HL-60 (cell line): ENCODE data around the gene NAPB.

Experiments used
- DNase-seq, 2 experiments: peaks; one replicate each; pipeline ENCODE4 v3.0.0-alpha.2; 2010 to 2020; ENCODE audit warnings: low read depth in 1 of 2, low spot score in 1 of 2
- H3K27ac ChIP-seq: fragments of 250-450 bp; sonication (Bioruptor Pico); replicated peaks from 2 replicates; pipeline ENCODE4 v1.5.1; 2020; ENCODE audit warnings: mild to moderate bottlenecking, moderate library complexity
- H3K27me3 ChIP-seq: fragments of 250-450 bp; sonication (Bioruptor Pico); 2 replicates; pipeline ENCODE4 v1.5.1; 2021; ENCODE audit warnings: mild to moderate bottlenecking, moderate library complexity; ENCODE audit not compliant: insufficient read depth, poor library complexity, severe bottlenecking
- H3K4me3 ChIP-seq: replicated peaks from 2 replicates; pipeline ENCODE4 v1.5.1; 2011; ENCODE audit warnings: mild to moderate bottlenecking, control low read depth, low read length; ENCODE audit not compliant: insufficient read depth
- GABPA ChIP-seq: IDR thresholded peaks from 2 replicates; pipeline ENCODE4 v1.6.1; 2012; ENCODE audit warnings: low read depth
- POLR2AphosphoS5 ChIP-seq: IDR thresholded peaks from 2 replicates; pipeline ENCODE4 v1.6.1; 2012; ENCODE audit warnings: low read depth
- SPI1 ChIP-seq: IDR thresholded peaks from 2 replicates; pipeline ENCODE4 v1.6.1; 2012; ENCODE audit warnings: low read depth, mild to moderate bottlenecking, borderline replicate concordance
- TF ChIP-seq, protein P1 (sequence below): IDR thresholded peaks from 2 replicates; pipeline ENCODE4 v1.6.1; 2012; ENCODE audit warnings: low read depth; ENCODE audit not compliant: insufficient replicate concordance
- TF ChIP-seq, protein P2 (sequence below): IDR thresholded peaks from one replicate; pipeline ENCODE4 v1.5.1; 2011; ENCODE audit warnings: low read length, control low read depth, inconsistent platforms; ENCODE audit not compliant: insufficient read depth

The NAPB gene

DNA sequence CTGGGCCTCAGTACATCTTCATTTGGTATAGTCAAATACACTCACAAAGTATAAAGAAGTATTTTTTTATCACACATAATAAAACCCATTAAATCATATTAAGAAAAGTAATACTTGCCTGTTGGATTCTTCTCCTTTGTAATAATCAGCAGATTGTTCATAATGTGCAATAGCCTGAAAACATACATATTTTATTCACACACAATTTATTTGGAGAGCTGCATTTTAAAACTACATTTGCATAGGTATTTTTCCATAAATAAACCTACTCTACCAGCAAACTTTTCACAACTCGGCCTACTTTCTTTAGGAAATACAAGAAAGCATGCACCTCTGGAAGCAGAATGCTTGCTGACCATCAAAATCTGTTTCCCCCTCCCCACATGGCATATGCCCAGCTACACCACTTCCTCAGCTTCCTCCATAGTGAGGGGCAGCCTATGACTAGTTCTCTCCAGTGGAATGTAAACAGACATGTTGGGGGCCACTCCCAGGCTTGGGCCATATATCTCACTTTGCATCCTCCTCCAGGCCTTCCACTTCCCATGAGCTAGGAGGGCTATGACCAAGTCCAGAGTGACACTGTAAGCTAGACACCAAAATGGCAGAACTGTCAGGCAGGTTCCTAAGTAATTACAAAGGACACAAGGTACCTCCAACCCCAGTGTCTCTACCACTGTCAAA lies 31.1 kb downstream of the NAPB start:
- Histone ChIP-seq H3K27ac (no peak overlapping the region), H3K27me3 (no peaks in the 10 kb centered on the region), H3K4me3 (no peak overlapping the region)
- no peak for TF ChIP-seq SPI1
- TF ChIP-seq, protein P1, sequence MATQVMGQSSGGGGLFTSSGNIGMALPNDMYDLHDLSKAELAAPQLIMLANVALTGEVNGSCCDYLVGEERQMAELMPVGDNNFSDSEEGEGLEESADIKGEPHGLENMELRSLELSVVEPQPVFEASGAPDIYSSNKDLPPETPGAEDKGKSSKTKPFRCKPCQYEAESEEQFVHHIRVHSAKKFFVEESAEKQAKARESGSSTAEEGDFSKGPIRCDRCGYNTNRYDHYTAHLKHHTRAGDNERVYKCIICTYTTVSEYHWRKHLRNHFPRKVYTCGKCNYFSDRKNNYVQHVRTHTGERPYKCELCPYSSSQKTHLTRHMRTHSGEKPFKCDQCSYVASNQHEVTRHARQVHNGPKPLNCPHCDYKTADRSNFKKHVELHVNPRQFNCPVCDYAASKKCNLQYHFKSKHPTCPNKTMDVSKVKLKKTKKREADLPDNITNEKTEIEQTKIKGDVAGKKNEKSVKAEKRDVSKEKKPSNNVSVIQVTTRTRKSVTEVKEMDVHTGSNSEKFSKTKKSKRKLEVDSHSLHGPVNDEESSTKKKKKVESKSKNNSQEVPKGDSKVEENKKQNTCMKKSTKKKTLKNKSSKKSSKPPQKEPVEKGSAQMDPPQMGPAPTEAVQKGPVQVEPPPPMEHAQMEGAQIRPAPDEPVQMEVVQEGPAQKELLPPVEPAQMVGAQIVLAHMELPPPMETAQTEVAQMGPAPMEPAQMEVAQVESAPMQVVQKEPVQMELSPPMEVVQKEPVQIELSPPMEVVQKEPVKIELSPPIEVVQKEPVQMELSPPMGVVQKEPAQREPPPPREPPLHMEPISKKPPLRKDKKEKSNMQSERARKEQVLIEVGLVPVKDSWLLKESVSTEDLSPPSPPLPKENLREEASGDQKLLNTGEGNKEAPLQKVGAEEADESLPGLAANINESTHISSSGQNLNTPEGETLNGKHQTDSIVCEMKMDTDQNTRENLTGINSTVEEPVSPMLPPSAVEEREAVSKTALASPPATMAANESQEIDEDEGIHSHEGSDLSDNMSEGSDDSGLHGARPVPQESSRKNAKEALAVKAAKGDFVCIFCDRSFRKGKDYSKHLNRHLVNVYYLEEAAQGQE, result no peak
- TF ChIP-seq, protein P2, sequence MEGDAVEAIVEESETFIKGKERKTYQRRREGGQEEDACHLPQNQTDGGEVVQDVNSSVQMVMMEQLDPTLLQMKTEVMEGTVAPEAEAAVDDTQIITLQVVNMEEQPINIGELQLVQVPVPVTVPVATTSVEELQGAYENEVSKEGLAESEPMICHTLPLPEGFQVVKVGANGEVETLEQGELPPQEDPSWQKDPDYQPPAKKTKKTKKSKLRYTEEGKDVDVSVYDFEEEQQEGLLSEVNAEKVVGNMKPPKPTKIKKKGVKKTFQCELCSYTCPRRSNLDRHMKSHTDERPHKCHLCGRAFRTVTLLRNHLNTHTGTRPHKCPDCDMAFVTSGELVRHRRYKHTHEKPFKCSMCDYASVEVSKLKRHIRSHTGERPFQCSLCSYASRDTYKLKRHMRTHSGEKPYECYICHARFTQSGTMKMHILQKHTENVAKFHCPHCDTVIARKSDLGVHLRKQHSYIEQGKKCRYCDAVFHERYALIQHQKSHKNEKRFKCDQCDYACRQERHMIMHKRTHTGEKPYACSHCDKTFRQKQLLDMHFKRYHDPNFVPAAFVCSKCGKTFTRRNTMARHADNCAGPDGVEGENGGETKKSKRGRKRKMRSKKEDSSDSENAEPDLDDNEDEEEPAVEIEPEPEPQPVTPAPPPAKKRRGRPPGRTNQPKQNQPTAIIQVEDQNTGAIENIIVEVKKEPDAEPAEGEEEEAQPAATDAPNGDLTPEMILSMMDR, result no peak
- TF ChIP-seq POLR2AphosphoS5, result no peak
- no peak for TF ChIP-seq GABPA
- no peak for DNase-seq

DNA sequence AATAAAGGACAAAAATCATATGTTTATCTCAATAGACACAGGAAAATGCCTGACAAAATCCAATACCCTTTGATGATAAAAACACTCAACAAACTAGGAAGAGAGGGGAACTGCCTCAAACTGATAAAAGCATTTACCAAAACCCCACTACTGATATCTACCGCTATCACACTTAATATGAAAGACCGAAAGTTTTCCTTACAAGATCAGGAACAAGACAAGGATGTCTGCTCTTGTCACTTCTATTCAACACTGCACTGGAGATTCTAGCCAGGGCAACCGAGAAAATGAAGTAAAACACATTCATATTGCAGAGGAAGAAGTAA lies 34.2 kb downstream of the NAPB start:
- no peak for DNase-seq
- no peak overlapping the region for H3K4me3 ChIP-seq
- TF ChIP-seq GABPA, result no peak
- TF ChIP-seq, protein P2, result no peak
- TF ChIP-seq SPI1, result no peak
- no peaks in the 10 kb centered on the region for H3K27me3 ChIP-seq
- H3K27ac ChIP-seq, result no peak overlapping the region

DNA sequence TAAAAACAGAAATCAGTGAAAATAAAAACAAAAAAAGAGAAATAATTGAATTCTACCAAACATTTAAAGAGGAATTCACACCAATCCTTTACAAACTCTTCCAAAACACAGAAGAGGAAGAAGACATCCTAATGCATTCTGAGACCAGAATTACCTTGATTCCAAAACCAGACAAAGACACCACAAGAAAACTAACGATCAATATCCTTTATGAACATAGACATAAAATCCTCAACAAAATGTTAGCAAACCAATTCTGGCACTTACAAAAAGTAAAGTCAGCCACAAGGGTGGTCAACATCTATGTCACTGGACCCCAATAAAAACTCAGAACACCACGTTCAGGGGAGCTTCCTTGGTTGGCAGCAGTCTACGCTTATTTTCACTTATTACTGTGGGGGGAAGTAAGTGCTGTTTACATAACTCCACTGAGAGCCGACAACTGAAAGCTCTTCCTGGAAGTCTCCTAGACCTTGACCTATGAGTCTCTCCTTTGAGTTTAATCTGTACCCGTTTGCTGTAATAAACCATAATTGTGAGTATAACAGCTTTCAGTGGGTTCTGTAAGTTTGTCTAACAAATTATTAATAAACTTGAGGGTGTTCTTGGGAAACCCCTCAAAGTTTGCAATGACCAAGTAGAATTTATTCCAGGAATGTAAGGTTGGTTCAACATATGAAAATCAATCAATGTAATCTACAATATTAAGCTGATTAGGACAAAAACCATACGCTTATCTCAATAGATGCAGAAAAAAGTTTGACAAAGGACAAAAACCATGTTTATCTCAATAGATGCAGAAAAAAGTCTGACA lies 34.8 kb downstream of the NAPB start:
- TF ChIP-seq GABPA (no peak), SPI1 (no peak), POLR2AphosphoS5 (no peak)
- TF ChIP-seq, protein P1, result no peak
- TF ChIP-seq, protein P2, result no peak
- no peak for DNase-seq

More for the DNA sequence above, 34.8 kb downstream of the NAPB start:
- H3K27ac ChIP-seq, result no peak overlapping the region
- H3K4me3 ChIP-seq, result no peak overlapping the region
- no peaks in the 10 kb centered on the region for H3K27me3 ChIP-seq
